DND-41 (cell line): Measurements from ENCODE around the gene ANG.

Experiments
- ATAC-seq: fragments of 200-7000 bp; cut with Tn5 transposase; 3 replicates; pipeline ENCODE4 v1.9.1; 2021; ENCODE audit warnings: low read depth; ENCODE audit not compliant: insufficient read depth
- DNase-seq: peaks from one replicate; pipeline ENCODE4 v3.0.0-alpha.2; 2020
- H2AFZ ChIP-seq: 2 replicates; pipeline ENCODE4 v1.6.0; 2012; ENCODE audit warnings: low read depth, low read length
- H3K27ac ChIP-seq: 2 replicates; pipeline ENCODE4 v1.5.1; 2012; ENCODE audit warnings: low read length, inconsistent platforms
- H3K27me3 ChIP-seq: fragments of 200-600 bp; sonication (generic); 2 replicates; pipeline ENCODE4 v1.6.0; 2012; ENCODE audit warnings: low read length, mild to moderate bottlenecking, inconsistent platforms; ENCODE audit not compliant: insufficient read depth, poor library complexity
- H3K36me3 ChIP-seq: 2 replicates; pipeline ENCODE4 v1.5.1; 2012; ENCODE audit warnings: low read length, inconsistent platforms; ENCODE audit not compliant: insufficient read depth
- H3K4me1 ChIP-seq: 2 replicates; pipeline ENCODE4 v1.5.1; 2012; ENCODE audit warnings: mild to moderate bottlenecking, low read length; ENCODE audit not compliant: insufficient read depth
- H3K4me2 ChIP-seq: 2 replicates; pipeline ENCODE4 v1.6.0; 2012; ENCODE audit warnings: mild to moderate bottlenecking, moderate library complexity, low read length, inconsistent platforms; ENCODE audit not compliant: insufficient read depth
- H3K4me3 ChIP-seq, 2 experiments: fragments of 200-600 bp in 1 of 2; shearing (Covaris generic) in 1 of 2; 2 replicates each; pipeline ENCODE4 v1.5.1; 2012 to 2016; ENCODE audit warnings: inconsistent platforms in 2 of 2, low read length in 2 of 2, mild to moderate bottlenecking in 2 of 2, low read depth in 1 of 2, moderate library complexity in 1 of 2
- H3K79me2 ChIP-seq: 2 replicates; pipeline ENCODE4 v1.6.0; 2012; ENCODE audit warnings: low read length, inconsistent platforms; ENCODE audit not compliant: insufficient read depth
- H3K9ac ChIP-seq: 2 replicates; pipeline ENCODE4 v1.6.0; 2012; ENCODE audit warnings: low read depth, mild to moderate bottlenecking, inconsistent platforms, low read length, moderate library complexity
- H3K9me3 ChIP-seq: 2 replicates; pipeline ENCODE4 v1.5.1; 2012; ENCODE audit warnings: low read length, moderate library complexity, mild to moderate bottlenecking, inconsistent platforms; ENCODE audit not compliant: insufficient read depth, severe bottlenecking
- H4K20me1 ChIP-seq: 2 replicates; pipeline ENCODE4 v1.6.0; 2012; ENCODE audit warnings: low read length; ENCODE audit not compliant: insufficient read depth
- CTCF ChIP-seq: IDR thresholded peaks from 2 replicates; pipeline ENCODE4 v1.5.1; 2012; ENCODE audit warnings: borderline replicate concordance, low read length, moderate library complexity, mild to moderate bottlenecking; ENCODE audit not compliant: poor library complexity, severe bottlenecking; ENCODE audit errors: extremely low read depth
- EZH2 ChIP-seq: IDR thresholded peaks from 3 replicates; pipeline ENCODE4 v1.6.1; 2012; ENCODE audit warnings: borderline replicate concordance, low read depth, mild to moderate bottlenecking, moderate library complexity, low read length, inconsistent platforms; ENCODE audit not compliant: severe bottlenecking

The ANG gene

GRCh38 chr14:20683125-20683890 is 5.3 kb upstream of the ANG start:
- H3K9ac ChIP-seq, result peak overlapping the region; percentile 96
- ATAC-seq (peak; percentile 39), DNase-seq (peak; percentile 87)
- H3K4me2 ChIP-seq, result peak overlapping the region; percentile 93
- peak overlapping the region; percentile 91 for H2AFZ ChIP-seq
- peak overlapping the region; percentile 79 to 83 for H3K4me3 ChIP-seq
- no peaks in the 10 kb centered on the region for H3K9me3 ChIP-seq
- no peaks in the 10 kb centered on the region for H3K36me3 ChIP-seq
- H3K79me2 ChIP-seq, result no peaks in the 10 kb centered on the region
- H4K20me1 ChIP-seq, result no peaks in the 10 kb centered on the region
- peaks cover 44% of the 10 kb centered on the region for H3K4me1 ChIP-seq
- TF ChIP-seq CTCF, result no peak
- TF ChIP-seq EZH2, result no peak
- H3K27me3 ChIP-seq, result no peaks in the 10 kb centered on the region
- H3K27ac ChIP-seq, result peak overlapping the region; percentile 97

GRCh38 chr14:20683891-20684661 is 4.5 kb upstream of the ANG start, which contains the start of gene RNASE4:
Gene RNASE4, plus strand, starts transcription at chr14:20684560. Its CDS starts 14,812 bp downstream, at chr14:20699372.
- H3K4me3 ChIP-seq, result peak within 1 kb of the TSS; percentile 79 to 83
- H3K4me2 ChIP-seq, result peak within 1 kb of the TSS; percentile 93
- TF ChIP-seq CTCF (no peak), EZH2 (no peak)
- H3K9ac ChIP-seq, result peak within 1 kb of the TSS; percentile 96
- no peaks in the 10 kb centered on the region for H3K9me3 ChIP-seq
- no peaks in the 10 kb centered on the region for H3K36me3 ChIP-seq
- H2AFZ ChIP-seq, result peak within 1 kb of the TSS; percentile 91
- peak within 1 kb of the TSS; percentile 97 for H3K27ac ChIP-seq
- ATAC-seq (peak; percentile 49), DNase-seq (peak; percentile 83)
- peaks cover 44% of the 10 kb centered on the region for H3K4me1 ChIP-seq
- H3K27me3 ChIP-seq, result no peaks in the 10 kb centered on the region
- H4K20me1 ChIP-seq, result no peaks in the 10 kb centered on the region
- H3K79me2 ChIP-seq, result no peaks in the 10 kb centered on the region

- Histone ChIP-seq H3K4me3 (peak overlapping the region; percentile 79 to 83; a peak in 3 of 4 replicates), H3K36me3 (no peaks in the 10 kb centered on the region), H4K20me1 (no peaks in the 10 kb centered on the region), H3K4me2 (peak overlapping the region; percentile 93), H3K9me3 (no peaks in the 10 kb centered on the region), H2AFZ (peak overlapping the region; percentile 90), H3K27ac (peak overlapping the region; percentile 97), H3K27me3 (no peaks in the 10 kb centered on the region), H3K4me1 (peaks cover 39% of the 10 kb centered on the region), H3K9ac (peak overlapping the region; percentile 96), H3K79me2 (no peaks in the 10 kb centered on the region)
- DNase-seq (no peak), ATAC-seq (no peak)
- no peak for TF ChIP-seq CTCF
- no peak for TF ChIP-seq EZH2
Observed at GRCh38 chr14:20684662-20685456, 3.7 kb upstream of the ANG start.
